Measurements from ENCODE around the gene DMD.

The DMD gene

DNA sequence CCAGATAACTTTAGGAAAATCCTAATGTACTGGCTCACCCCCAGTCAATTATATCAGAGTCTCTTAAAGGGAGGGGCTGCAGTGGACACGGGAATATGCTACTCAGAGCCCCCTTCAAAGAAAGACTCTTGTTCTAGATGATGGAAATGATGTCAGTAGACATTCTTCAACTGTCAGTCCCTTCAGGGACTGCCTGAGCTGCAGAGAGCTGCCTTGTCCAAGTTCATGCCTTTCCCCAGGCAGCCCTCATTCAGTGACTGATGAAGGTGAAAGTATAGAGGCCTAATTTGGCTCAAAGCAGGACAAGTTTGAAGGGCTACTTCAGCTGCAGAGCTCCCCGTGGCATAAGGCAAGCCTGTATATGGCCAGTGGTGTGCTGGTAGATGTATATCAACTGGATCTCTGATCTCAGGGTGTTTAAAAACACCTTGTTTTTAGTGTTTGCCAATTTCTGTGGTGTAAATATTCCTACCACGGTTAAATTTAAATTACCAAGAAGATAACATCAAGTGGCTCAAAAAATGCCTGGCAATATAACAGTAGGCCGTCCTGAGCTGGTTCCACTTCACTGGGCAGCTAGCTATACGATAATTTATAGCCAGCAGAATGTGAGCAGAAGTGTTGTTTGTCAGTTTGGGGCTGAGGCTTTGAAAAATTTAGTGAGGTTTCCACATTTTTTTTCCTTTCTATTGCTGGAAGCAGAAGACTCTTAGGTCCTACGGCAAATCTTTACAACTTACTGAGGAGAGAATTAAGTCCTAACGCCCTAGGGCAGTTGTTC is 1390.7 kb downstream of the DMD start:
- no peak for DNase-seq

- DNase-seq = no peak
These were observed 1391.9 kb downstream of the DMD start for GRCh38 chrX:31819455-31819854.

- no peak for DNase-seq
These were observed 1400.2 kb downstream of the DMD start for GRCh38 chrX:31811106-31811505.

- DNase-seq = no peak
These were observed 1403.0 kb downstream of the DMD start for GRCh38 chrX:31808357-31808756.

DNA sequence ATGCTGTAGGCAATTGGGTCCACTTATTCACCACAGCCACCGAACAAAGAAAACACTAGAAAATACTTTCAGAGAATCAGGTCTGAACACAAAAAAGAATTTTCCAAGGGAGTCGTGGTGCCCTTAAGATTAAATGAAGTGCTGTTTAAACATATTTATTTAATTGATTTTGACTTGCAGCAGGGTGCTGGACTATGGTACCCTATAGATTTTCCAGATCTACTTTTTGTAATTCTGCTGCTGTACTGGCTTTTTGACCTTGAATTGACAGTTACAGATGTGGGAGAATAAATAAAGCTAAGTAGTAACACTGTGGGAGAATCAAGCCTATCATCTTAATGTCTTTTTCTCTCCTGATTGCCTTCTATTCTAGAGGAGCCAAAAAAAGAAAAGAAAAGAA is 1404.2 kb downstream of the DMD start:
- DNase-seq = no peak

GRCh38 chrX:31805781-31806180 is 1405.6 kb downstream of the DMD start:
- no peak for DNase-seq

GRCh38 chrX:31800219-31800618 is 1411.1 kb downstream of the DMD start:
- DNase-seq = no peak

DNA sequence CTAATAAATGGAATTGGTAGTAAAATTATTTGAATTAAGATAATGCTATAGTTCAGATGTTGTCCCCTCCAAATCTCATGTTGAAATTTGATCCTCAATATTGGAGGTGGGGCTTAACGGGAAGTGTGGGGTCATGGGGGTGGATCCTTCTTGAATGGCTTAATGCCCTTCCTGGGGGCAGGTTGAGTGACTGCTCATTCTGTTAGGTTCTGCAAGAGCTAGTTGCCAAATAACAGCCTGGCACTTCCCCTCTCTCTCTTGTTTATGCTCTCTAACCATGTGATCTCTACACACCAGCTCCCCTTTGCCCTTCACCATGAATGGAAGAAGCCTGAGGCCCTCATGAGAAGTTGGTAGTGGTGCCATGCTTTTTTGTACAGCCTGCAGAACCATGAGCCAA is 1414.7 kb downstream of the DMD start:
- DNase-seq = no peak

- DNase-seq = no peak
These were observed 1463.9 kb downstream of the DMD start for GRCh38 chrX:31747411-31747810.

DNA sequence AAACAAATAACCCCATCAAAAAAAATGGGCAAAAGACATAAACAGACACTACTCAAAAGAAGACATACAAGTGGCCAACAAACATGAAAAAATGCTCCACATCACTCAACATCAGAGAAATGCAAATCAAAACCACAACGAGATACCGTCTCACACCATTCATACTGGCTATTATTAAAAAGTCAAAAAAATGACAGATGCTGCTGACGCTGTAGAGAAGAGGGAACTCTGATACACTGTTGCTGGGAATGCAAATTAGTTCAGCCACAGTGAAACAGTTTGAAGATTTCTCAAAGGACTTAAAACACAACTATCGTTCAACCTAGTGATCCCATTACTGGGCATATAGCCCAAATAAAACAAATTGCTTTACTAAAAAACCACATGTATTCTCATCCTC is 1468.3 kb downstream of the DMD start:
- DNase-seq = no peak

GRCh38 chrX:31717474-31717873 is 1493.9 kb downstream of the DMD start:
- DNase-seq = no peak

DNA sequence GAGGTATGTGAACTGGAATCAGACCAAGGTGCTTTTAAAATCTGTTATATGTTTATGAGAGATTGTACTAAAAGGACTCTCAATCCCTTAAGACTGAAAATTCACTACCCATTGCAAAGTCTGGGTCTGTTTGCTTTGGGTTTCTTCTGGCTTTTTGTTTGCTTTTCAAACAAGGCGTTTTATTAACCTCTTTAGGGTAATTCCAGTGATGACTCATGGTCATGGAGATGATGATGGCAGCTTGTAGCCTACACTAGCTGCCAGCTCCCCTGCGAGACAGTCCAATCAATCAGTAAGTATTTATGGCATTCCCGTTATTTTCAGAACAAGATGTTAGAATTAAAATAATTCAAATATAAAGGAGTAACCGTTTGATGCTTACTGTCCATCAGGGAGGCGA is 1495.7 kb downstream of the DMD start:
- DNase-seq = no peak

GRCh38 chrX:31714797-31715196 is 1496.6 kb downstream of the DMD start:
- no peak for DNase-seq

DNA sequence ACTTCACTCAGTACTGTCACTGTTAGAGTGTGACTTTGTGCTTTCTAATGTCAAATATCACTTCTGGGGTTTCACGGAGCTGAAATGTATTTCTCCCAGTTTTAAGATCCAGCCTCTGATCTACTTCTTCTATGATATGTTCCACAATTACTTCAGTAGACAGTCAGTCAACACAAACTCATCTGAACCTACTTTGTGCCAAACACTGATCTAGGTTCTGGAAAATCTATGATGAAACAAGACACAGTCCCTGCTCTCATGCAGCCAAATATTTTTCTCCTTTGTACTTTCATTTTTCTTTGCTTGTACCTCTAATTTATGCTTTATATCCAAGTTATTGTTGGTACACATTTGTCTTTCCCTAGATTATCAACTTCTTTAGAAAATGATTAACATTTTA is 1498.2 kb downstream of the DMD start:
- no peak for DNase-seq

- DNase-seq = no peak
These were observed 1500.2 kb downstream of the DMD start for GRCh38 chrX:31711166-31711565.

DNA sequence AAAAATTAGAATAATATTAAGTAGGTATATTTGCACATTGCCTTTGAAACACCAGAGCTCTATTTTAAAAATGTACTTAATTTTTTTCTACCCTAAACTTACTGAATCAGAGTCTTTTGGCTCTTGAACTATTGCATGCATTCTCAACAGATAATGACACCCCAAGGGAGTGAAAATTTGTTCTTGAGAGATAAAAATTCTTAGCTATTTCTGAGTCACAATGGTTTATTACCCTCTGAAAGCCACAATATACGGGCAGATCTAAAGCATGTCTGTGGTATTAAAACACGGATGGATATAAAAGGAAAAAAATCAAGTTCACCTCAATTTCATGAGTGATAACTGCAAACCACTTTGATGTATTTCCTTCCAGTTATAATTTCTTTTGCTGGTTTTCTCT is 1503.2 kb downstream of the DMD start:
- no peak for DNase-seq

DNA sequence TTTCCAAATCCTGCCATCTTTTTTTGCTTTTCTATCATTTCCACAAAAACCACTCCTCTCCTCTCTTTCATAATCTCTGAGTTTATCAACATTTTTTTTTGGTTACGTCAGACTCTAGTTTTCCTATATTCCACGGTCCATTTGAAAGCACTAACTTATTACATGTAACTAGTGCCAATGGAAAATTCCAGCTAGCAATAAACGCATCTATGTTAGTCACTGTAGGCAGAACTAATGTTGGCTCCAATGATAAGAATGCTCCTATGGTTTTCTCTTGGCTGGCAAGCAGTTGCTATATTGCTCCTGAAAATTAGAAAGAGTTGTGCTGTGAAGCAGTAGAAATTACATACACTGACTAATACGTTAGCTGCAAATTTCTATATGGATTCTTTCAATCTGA is 1504.9 kb downstream of the DMD start:
- no peak for DNase-seq

- no peak for DNase-seq
These were observed 1505.5 kb downstream of the DMD start for GRCh38 chrX:31705816-31706215.

DNA sequence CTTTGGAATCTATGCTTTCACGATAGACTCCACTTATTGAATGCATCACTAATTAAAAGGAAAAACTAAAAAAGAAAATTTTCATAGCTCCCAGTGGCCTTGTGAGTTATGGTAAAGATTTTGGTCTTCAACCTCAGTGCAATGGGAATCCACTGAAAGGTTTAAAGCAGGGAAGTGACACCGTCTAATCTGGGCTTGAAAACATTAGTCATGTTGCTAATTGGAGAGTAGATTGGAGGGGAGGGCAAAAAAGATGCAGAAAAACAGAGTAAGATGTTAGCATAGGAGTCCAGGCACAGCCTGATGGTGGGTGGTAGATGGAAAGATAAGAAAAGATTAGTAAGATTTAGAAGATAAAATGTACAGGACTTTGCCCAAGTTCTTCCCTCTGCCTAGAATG is 1506.4 kb downstream of the DMD start:
- no peak for DNase-seq

- DNase-seq = no peak
These were observed 1509.1 kb downstream of the DMD start for GRCh38 chrX:31702222-31702621.

DNA sequence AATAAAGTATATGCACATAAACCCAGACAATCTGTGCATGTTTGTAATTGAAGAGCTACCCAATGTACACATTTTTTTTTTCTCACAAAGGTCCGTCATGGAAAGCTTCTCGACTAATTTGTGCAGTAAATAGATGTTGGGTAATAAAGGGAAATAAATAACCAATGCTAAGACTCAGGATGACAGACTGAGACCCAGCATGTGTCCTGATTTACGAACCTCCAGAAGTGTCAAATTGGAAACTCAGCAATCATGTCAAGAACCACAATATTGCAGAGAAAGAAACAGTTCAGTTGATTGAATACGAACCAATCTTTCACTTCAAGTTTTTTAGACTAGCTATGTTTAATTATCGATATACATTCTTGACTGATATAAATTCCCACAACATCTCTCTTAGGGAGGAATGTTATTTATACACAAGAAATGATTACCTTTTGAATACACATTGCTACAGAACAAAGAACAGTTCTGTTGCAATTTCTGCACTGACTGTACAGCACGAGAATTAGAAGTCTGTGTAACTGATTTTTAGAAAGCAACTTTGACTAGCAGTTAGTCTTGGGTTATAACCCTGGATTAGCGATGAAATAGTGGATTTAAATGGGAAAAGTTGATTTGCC is 1513.9 kb downstream of the DMD start:
- DNase-seq = no peak

DNA sequence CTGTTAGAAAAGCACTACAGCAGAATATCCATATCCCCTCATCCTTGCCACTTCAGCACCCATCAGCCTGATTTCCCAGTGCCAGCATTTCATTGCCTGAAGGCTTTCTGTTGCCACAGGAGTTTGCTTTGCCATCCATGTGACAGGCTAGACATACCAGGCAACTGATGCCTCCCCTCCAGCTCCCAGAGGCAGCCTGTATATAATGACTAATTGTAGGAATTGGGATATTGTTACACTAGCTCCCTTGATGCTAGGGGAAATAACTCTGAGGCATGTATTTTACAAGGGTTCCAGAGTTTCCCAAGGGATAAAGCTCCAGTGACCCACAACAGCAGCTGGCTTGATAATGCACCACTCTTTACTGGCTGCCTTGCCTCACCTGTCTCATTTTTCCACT is 1531.5 kb downstream of the DMD start:
- DNase-seq = no peak

- no peak for DNase-seq
These were observed 1541.1 kb downstream of the DMD start for GRCh38 chrX:31670245-31670644.

GRCh38 chrX:31665454-31665853 is 1545.9 kb downstream of the DMD start:
- DNase-seq = no peak

DNA sequence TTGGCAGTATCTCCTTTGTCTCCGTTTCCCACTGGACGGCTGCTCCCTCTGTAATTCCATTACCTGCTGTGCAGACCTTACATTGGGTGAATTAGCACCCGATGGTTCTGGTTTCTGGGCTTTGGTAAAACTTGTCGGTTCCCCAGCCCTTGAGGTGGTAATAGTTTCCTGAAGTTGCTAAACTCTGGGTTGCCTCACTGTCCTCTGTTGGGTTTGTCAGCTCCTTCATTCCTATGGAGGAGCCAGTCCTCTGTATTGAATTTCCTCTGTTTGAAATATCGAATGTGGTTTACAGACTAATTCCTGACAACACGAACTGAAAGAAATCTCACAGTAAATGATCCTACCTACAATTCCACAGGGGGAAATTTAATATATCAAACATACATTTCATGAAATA is 1548.2 kb downstream of the DMD start:
- no peak for DNase-seq

Data from inflammatory macrophage treated with lipopolysaccharide for 1 hour (primary cell).